Naive thymus-derived CD4-positive, alpha-beta T cell (primary cell): ENCODE data around the gene RPL34. TPM values are rescaled to one million over a fixed set of nuclear protein-coding genes. Genes with fewer than 3 reads are reported as not detected.

Source experiments
- ATAC-seq: fragments of 150-1000 bp; cut with Tn5 transposase; 2 replicates; pipeline ENCODE4 v1.10.0; 2021; ENCODE audit warnings: mild to moderate bottlenecking, moderate library complexity
- CTCF ChIA-PET: fragments of 350-600 bp; sonication (Branson Sonifier 250); formaldehyde crosslinking; loops from one replicate; lab custom pipeline; 2021; ENCODE audit warnings: antibody characterized with exemption; lab: Charles Lee
- POLR2A ChIA-PET: fragments of 350-600 bp; sonication (Branson Sonifier 250); formaldehyde crosslinking; loops from one replicate; lab custom pipeline; 2021; ENCODE audit warnings: antibody characterized with exemption, inconsistent platforms; lab: Charles Lee
- DNase-seq, 9 donors: peaks; one replicate each; pipeline versions ENCODE4 v3.0.0 to v3.0.0-alpha.2; 2020 to 2022; ENCODE audit warnings: mixed read lengths in 1 of 9
- H3K27ac ChIP-seq: one replicate; pipeline ENCODE4 v1.7.0; 2013; ENCODE audit warnings: mild to moderate bottlenecking, low read depth, low read length, moderate library complexity
- H3K27me3 ChIP-seq, 2 donors: one replicate each; pipeline ENCODE4 v1.7.0; 2013; ENCODE audit warnings: low read length in 2 of 2, mild to moderate bottlenecking in 2 of 2, moderate library complexity in 2 of 2; ENCODE audit not compliant: control insufficient read depth in 2 of 2, insufficient read depth in 2 of 2
- H3K36me3 ChIP-seq, 3 experiments: 1 replicate in 2 of 3; 2 replicates in 1 of 3; pipeline ENCODE4 v1.7.0; 2013; ENCODE audit warnings: low read length in 3 of 3, mild to moderate bottlenecking in 3 of 3, moderate library complexity in 1 of 3; ENCODE audit not compliant: insufficient read depth in 3 of 3, control insufficient read depth in 2 of 3
- H3K4me1 ChIP-seq, 2 donors: one replicate each; pipeline ENCODE4 v1.7.0; 2013; ENCODE audit warnings: low read length in 2 of 2, mild to moderate bottlenecking in 2 of 2, moderate library complexity in 1 of 2; ENCODE audit not compliant: control insufficient read depth in 2 of 2, insufficient read depth in 2 of 2
- H3K4me3 ChIP-seq: 2 replicates; pipeline ENCODE4 v1.7.0; 2013; ENCODE audit warnings: mild to moderate bottlenecking, low read length
- H3K9me3 ChIP-seq, 3 experiments: 1 replicate in 2 of 3; 2 replicates in 1 of 3; pipeline ENCODE4 v1.7.0; 2013; ENCODE audit warnings: low read length in 3 of 3; ENCODE audit not compliant: control insufficient read depth in 2 of 3
- H3K27ac Mint-ChIP-seq, 9 donors: one replicate each; pipeline ENCODE4 v1.8.0; 2020 to 2022; ENCODE audit warnings: mixed read lengths in 9 of 9, mild to moderate bottlenecking in 8 of 9, moderate library complexity in 5 of 9, inconsistent platforms in 2 of 9
- H3K27me3 Mint-ChIP-seq, 5 donors: one replicate each; pipeline ENCODE4 v1.8.0; 2021 to 2022; ENCODE audit warnings: mixed read lengths in 5 of 5, mild to moderate bottlenecking in 1 of 5
- H3K36me3 Mint-ChIP-seq, 5 donors: one replicate each; pipeline ENCODE4 v1.8.0; 2020 to 2022; ENCODE audit warnings: mixed read lengths in 5 of 5, mild to moderate bottlenecking in 3 of 5, inconsistent platforms in 1 of 5
- H3K4me1 Mint-ChIP-seq, 7 donors: one replicate each; pipeline ENCODE4 v1.8.0; 2020 to 2022; ENCODE audit warnings: mixed read lengths in 7 of 7, mild to moderate bottlenecking in 3 of 7, inconsistent platforms in 1 of 7
- H3K4me3 Mint-ChIP-seq, 10 donors: one replicate each; pipeline ENCODE4 v1.8.0; 2020 to 2022; ENCODE audit warnings: mild to moderate bottlenecking in 10 of 10, mixed read lengths in 10 of 10, moderate library complexity in 6 of 10, inconsistent platforms in 2 of 10
- H3K9me3 Mint-ChIP-seq, 11 donors: one replicate each; pipeline ENCODE4 v1.8.0; 2020 to 2022; ENCODE audit warnings: mixed read lengths in 11 of 11, mild to moderate bottlenecking in 4 of 11, inconsistent platforms in 1 of 11, moderate library complexity in 1 of 11
- intact Hi-C, 2 donors: fragments of 100-400 bp; cut with micrococcal nuclease; formaldehyde crosslinking; loops; one replicate each; pipeline ENCODE4 v1.15.1; 2023
- polyA plus RNA-seq, 2 donors: library from polyadenylated mRNA; unstranded; fragments of 300-500 nt; fragmentation: Illumina TruSeq; gene quantifications; one replicate each; pipeline ENCODE4 v1.2.3, GENCODE V29; 2021
- total RNA-seq, 6 experiments: library from RNA in 5 of 6; stranded (reverse) in 5 of 6; gene quantifications; 1 replicate in 5 of 6; 2 replicates in 1 of 6; pipeline ENCODE4 v1.2.3 and lab custom pipeline; 2021 to 2026

RPL34 gene
- total RNA-seq (1,000 to 10,000 TPM; 1,411 to 3,442 (median 3,215) TPM), polyA plus RNA-seq (1,000 to 10,000 TPM; 4,498 to 6,068 TPM), total RNA-seq (lab: John Stamatoyannopoulos, UW) (721 reads per million, percentile 99 among the genes with 10 or more reads in this experiment)

GRCh38 chr4:108620101-108620932 lies at the start of gene RPL34:
Gene RPL34, plus strand, starts transcription at chr4:108620576. Its CDS starts 1,384 bp downstream, at chr4:108621960.
- Mint-ChIP-seq H3K27me3 (peaks cover 0 to 3% (median 0%) of the 10 kb centered on the region in 5 donors), H3K9me3 (peaks cover 0 to 10% (median 6%) of the 10 kb centered on the region in 11 donors), H3K36me3 (peaks cover 21 to 51% (median 41%) of the 10 kb centered on the region in 5 donors), H3K4me3 (peak within 1 kb of the TSS; percentile 87 to 99 (median 96)), H3K27ac (peak within 1 kb of the TSS; percentile 95 to 99 (median 97)), H3K4me1 (peaks cover 33 to 81% (median 66%) of the 10 kb centered on the region in 7 donors)
- DNase-seq (peak; percentile 85 to 99 (median 96)), ATAC-seq (peak; percentile 100)
- H3K27me3 ChIP-seq, result no peaks in the 10 kb centered on the region
- H3K27ac ChIP-seq, result peak within 1 kb of the TSS; percentile 90
- CTCF ChIA-PET, result interaction anchor here (0.6 to 0.9 kb wide), 5 partner anchors 38 to 897 kb away, joined by 3 read pairs; no protein-coding TSS in a partner anchor
- H3K36me3 ChIP-seq, result peaks cover 13 to 39% (median 16%) of the 10 kb centered on the region in 3 experiments
- intact Hi-C loops, result loop anchor here (1.0 to 5.0 kb wide), 15 partner anchors 9 to 1577 kb away; partner anchors contain the start of genes GAR1 (in 2 of the 2), HADH (in 2 of the 2), MCUB (in 2 of the 2) and OSTC (in 2 of the 2)
- POLR2A ChIA-PET, result interaction anchor here (0.6 to 3.4 kb wide), 32 partner anchors 10 to 900 kb away, joined by 3 to 37 read pairs (median 4); partner anchors contain the start of genes HADH, OSTC and PAPSS1
- H3K4me3 ChIP-seq, result peak within 1 kb of the TSS; percentile 98
- no peaks in the 10 kb centered on the region for H3K9me3 ChIP-seq
- peaks cover 29 to 30% of the 10 kb centered on the region in 2 donors for H3K4me1 ChIP-seq

DNA sequence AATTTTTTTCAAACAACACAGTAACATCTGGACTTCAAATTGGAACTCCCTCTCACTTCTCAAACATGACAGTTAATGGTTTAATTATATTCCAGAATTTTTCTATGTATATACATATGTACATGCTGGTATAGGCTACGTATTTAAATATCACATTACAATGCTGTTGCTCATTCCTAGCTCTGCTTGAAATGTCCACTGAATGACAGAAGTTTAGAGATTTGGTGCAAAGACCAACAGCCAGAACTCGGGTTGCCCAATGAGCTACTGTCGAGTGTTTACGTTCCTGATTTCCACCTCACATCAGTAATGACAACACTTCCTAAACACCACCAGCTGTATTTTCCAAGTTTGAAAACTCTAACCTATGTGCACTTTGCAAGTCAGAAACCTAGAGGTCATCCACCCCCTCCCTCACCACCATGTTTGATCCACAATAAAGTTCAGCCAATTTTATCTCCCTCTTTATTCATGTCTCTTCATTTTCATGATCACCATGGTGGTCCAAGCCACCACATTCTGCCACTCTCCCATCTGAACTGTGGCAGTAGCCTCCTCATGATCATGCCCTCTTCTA lies 49.3 kb upstream of the RPL34 start:
- intact Hi-C loops, result loop anchor here in 1 of 2 donors (2.0 kb wide), 1 partner anchor 42 kb away; no protein-coding TSS in a partner anchor
- ChIA-PET POLR2A (interaction anchor here (0.6 to 1.6 kb wide), 7 partner anchors 9 to 552 kb away, joined by 3 to 8 read pairs (median 4); no protein-coding TSS in a partner anchor), CTCF (interaction anchor here (0.8 to 6.4 kb wide), 14 partner anchors 24 to 555 kb away, joined by 3 to 77 read pairs (median 8); no protein-coding TSS in a partner anchor)
- Histone ChIP-seq H3K9me3 (no peaks in the 10 kb centered on the region), H3K36me3 (no peaks in the 10 kb centered on the region), H3K27me3 (no peaks in the 10 kb centered on the region), H3K4me1 (peaks cover 0 to 11% of the 10 kb centered on the region in 2 donors), H3K4me3 (no peak overlapping the region), H3K27ac (no peak overlapping the region)
- H3K36me3 Mint-ChIP-seq, result no peaks in the 10 kb centered on the region
- H3K27ac Mint-ChIP-seq, result peak overlapping the region in 5 of 9 donors; percentile 0 to 74 (median 28)
- no peak for DNase-seq
- peaks cover 13 to 44% (median 32%) of the 10 kb centered on the region in 7 donors for H3K4me1 Mint-ChIP-seq
- H3K4me3 Mint-ChIP-seq, result no peak overlapping the region
- no peaks in the 10 kb centered on the region for H3K9me3 Mint-ChIP-seq
- H3K27me3 Mint-ChIP-seq, result no peaks in the 10 kb centered on the region
- ATAC-seq, result no peak

DNA sequence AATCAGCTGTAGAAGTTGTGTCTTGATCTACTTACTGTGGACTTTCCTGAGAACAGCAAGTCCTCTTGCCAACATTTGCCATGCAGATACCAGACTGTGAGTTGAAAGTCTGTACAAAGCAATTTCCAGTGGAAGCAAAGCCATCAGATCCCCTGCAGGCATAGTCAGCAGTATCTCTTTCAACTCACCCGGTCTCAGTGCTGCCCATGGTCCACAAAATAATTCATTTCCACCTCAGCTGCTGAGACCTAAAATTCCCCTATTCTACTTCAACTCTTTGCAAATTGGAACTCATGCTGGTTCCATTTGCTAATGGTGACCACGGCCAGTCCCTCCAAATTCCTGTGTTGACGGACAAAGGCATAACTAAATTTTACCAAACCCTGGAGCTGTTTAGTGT lies 46.0 kb upstream of the RPL34 start:
- Mint-ChIP-seq H3K4me1 (peaks cover 11 to 31% (median 22%) of the 10 kb centered on the region in 7 donors), H3K4me3 (no peak overlapping the region), H3K27me3 (no peaks in the 10 kb centered on the region), H3K9me3 (no peaks in the 10 kb centered on the region), H3K36me3 (no peaks in the 10 kb centered on the region), H3K27ac (no peak overlapping the region)
- no peak overlapping the region for H3K27ac ChIP-seq
- ATAC-seq (no peak), DNase-seq (no peak)
- no peaks in the 10 kb centered on the region for H3K36me3 ChIP-seq
- H3K27me3 ChIP-seq, result no peaks in the 10 kb centered on the region
- POLR2A ChIA-PET, result interaction anchor here (1.1 kb wide), 1 partner anchor 414 kb away, joined by 4 read pairs; no protein-coding TSS in a partner anchor
- H3K4me1 ChIP-seq, result peaks cover 0 to 11% of the 10 kb centered on the region in 2 donors
- H3K9me3 ChIP-seq, result no peaks in the 10 kb centered on the region
- CTCF ChIA-PET, result interaction anchor here (0.6 to 6.4 kb wide), 4 partner anchors 36 to 561 kb away, joined by 3 to 77 read pairs (median 6); no protein-coding TSS in a partner anchor
- intact Hi-C loops, result no loop called here
- H3K4me3 ChIP-seq, result no peak overlapping the region

- intact Hi-C loops, result no loop called here
- ATAC-seq, result no peak
- Mint-ChIP-seq H3K4me1 (peaks cover 0 to 12% (median 6%) of the 10 kb centered on the region in 7 donors), H3K4me3 (no peak overlapping the region), H3K36me3 (peaks cover 0 to 7% (median 2%) of the 10 kb centered on the region in 5 donors), H3K27ac (peak overlapping the region in 2 of 9 donors; percentile 17 to 62), H3K9me3 (no peaks in the 10 kb centered on the region), H3K27me3 (no peaks in the 10 kb centered on the region)
- no peak overlapping the region for H3K4me3 ChIP-seq
- no peak for DNase-seq
- no peaks in the 10 kb centered on the region for H3K4me1 ChIP-seq
- ChIA-PET CTCF (no interaction called here), POLR2A (interaction anchor here (0.7 kb wide), 3 partner anchors 338 to 526 kb away, joined by 3 to 12 read pairs (median 3); no protein-coding TSS in a partner anchor)
- no peaks in the 10 kb centered on the region for H3K9me3 ChIP-seq
- H3K27ac ChIP-seq, result no peak overlapping the region
- H3K27me3 ChIP-seq, result no peaks in the 10 kb centered on the region
- no peaks in the 10 kb centered on the region for H3K36me3 ChIP-seq
Measured at GRCh38 chr4:108581083-108581482, 39.3 kb upstream of the RPL34 start.

DNA sequence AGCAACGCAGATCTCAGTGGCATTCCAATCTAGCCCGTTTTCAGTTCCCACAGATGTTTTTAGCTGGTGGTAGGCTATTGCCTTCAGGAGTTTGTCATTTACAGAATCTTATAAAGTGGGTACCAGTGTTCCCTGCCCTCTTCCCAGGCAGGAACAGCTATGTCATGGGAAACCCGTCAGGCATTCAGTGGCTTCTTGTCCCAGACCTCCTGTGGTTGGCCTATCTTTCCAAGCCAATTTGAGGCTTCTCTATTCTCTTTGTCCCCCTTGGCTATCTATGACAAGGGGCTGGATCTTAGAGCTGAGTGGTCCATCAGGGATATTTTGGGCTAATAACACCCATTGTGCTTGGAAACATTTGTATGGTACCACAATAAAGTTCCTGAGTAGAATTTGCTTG lies 33.6 kb upstream of the RPL34 start:
- H3K36me3 Mint-ChIP-seq, result peaks cover 4 to 35% (median 26%) of the 10 kb centered on the region in 5 donors
- H3K4me1 Mint-ChIP-seq, result peaks cover 0 to 4% (median 2%) of the 10 kb centered on the region in 7 donors
- H3K27ac Mint-ChIP-seq, result no peak overlapping the region
- intact Hi-C loops, result no loop called here
- POLR2A ChIA-PET, result interaction anchor here (0.5 kb wide), 1 partner anchor 8 kb away, joined by 3 read pairs; no protein-coding TSS in a partner anchor
- no peak for ATAC-seq
- H3K27me3 ChIP-seq, result no peaks in the 10 kb centered on the region
- H3K36me3 ChIP-seq, result no peaks in the 10 kb centered on the region
- no peak overlapping the region for H3K27ac ChIP-seq
- no peak overlapping the region for H3K4me3 ChIP-seq
- peaks cover 0 to 1% (median 0%) of the 10 kb centered on the region in 11 donors for H3K9me3 Mint-ChIP-seq
- no peaks in the 10 kb centered on the region for H3K27me3 Mint-ChIP-seq
- CTCF ChIA-PET, result no interaction called here
- no peak overlapping the region for H3K4me3 Mint-ChIP-seq
- no peaks in the 10 kb centered on the region for H3K9me3 ChIP-seq
- H3K4me1 ChIP-seq, result no peaks in the 10 kb centered on the region
- no peak for DNase-seq

- Mint-ChIP-seq H3K9me3 (peaks cover 0 to 1% (median 0%) of the 10 kb centered on the region in 11 donors), H3K27ac (no peak overlapping the region), H3K36me3 (peaks cover 10 to 48% (median 30%) of the 10 kb centered on the region in 5 donors), H3K4me1 (peaks cover 0 to 9% (median 3%) of the 10 kb centered on the region in 7 donors), H3K4me3 (no peak overlapping the region), H3K27me3 (no peaks in the 10 kb centered on the region)
- no peaks in the 10 kb centered on the region for H3K4me1 ChIP-seq
- ATAC-seq (no peak), DNase-seq (no peak)
- intact Hi-C loops, result no loop called here
- no peaks in the 10 kb centered on the region for H3K36me3 ChIP-seq
- ChIA-PET CTCF (no interaction called here), POLR2A (interaction anchor here (0.6 kb wide), 2 partner anchors 20 to 574 kb away, joined by 3 to 4 read pairs; no protein-coding TSS in a partner anchor)
- no peak overlapping the region for H3K4me3 ChIP-seq
- no peaks in the 10 kb centered on the region for H3K27me3 ChIP-seq
- H3K9me3 ChIP-seq, result no peaks in the 10 kb centered on the region
- no peak overlapping the region for H3K27ac ChIP-seq
Measured at GRCh38 chr4:108588878-108589277, 31.5 kb upstream of the RPL34 start.
